PC-9 (cell line): ENCODE results near the gene POLD1.

ENCODE experiments used
- CTCF ChIP-seq: fragments of 200-600 bp; sonication (generic); conservative IDR thresholded peaks from 2 replicates; pipeline ENCODE4 v1.6.1; 2017; ENCODE audit warnings: mixed run types, antibody characterized with exemption, mild to moderate bottlenecking, moderate library complexity
- EZH2 ChIP-seq: fragments of 200-600 bp; sonication (generic); IDR thresholded peaks from 2 replicates; pipeline ENCODE4 v1.8.0; 2017; ENCODE audit warnings: antibody characterized with exemption, low read depth

GRCh38 chr19:50406829-50407228 lies 22.7 kb downstream of the POLD1 start:
- TF ChIP-seq EZH2 (no peak), CTCF (no peak)
